Measurements from ENCODE around the gene TBC1D3B.

DNA sequence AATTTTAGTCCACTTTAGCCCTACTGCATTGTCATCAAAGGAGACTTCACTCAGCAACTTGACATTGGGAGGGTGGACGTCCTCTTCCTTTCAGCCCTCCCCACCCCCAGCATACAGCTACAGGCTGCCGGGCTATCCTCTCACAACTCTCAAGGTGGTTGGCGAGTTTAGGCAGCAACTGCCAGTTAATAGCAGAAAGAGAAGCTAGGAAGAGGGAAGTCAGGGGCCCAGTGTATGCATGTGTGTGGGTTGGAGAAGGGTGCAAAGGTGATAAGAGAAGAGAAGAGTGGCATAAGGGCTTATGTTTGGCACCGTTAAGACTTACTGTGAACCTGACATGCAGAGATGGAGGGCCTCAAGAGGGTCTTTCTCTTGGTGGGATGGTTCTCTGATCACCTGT, 41.0 kb downstream of the TBC1D3B start:
- no peak for TF ChIP-seq ZNF274 (IDR thresholded peaks at IDR 0.05; ENCODE audit: low read depth, low read length)
- no peak for TF ChIP-seq SUZ12 (IDR thresholded peaks at IDR 0.05; ENCODE audit: extremely low read depth, insufficient read depth, insufficient read length)
- TF ChIP-seq YY1 (IDR thresholded peaks at IDR 0.05; ENCODE audit: insufficient read depth, insufficient read length) = no peak
